ES-I3 (cell line): ENCODE results near the gene EEPD1.

Experiments
- H3K36me3 ChIP-seq: 2 replicates; pipeline ENCODE4 v1.6.1; 2013; ENCODE audit warnings: mild to moderate bottlenecking, low read length, control low read depth, moderate library complexity; ENCODE audit not compliant: insufficient read depth
- H3K4me1 ChIP-seq: 2 replicates; pipeline ENCODE4 v1.6.1; 2013; ENCODE audit warnings: mild to moderate bottlenecking, control low read depth, low read length; ENCODE audit not compliant: insufficient read depth
- H3K9ac ChIP-seq: 2 replicates; pipeline ENCODE4 v1.6.1; 2013; ENCODE audit warnings: low read depth, mild to moderate bottlenecking, low read length, moderate library complexity
- H3K9me3 ChIP-seq: 2 replicates; pipeline ENCODE4 v1.6.1; 2013; ENCODE audit warnings: mild to moderate bottlenecking, low read length, moderate library complexity; ENCODE audit not compliant: control insufficient read depth, insufficient read depth

Gene EEPD1

DNA sequence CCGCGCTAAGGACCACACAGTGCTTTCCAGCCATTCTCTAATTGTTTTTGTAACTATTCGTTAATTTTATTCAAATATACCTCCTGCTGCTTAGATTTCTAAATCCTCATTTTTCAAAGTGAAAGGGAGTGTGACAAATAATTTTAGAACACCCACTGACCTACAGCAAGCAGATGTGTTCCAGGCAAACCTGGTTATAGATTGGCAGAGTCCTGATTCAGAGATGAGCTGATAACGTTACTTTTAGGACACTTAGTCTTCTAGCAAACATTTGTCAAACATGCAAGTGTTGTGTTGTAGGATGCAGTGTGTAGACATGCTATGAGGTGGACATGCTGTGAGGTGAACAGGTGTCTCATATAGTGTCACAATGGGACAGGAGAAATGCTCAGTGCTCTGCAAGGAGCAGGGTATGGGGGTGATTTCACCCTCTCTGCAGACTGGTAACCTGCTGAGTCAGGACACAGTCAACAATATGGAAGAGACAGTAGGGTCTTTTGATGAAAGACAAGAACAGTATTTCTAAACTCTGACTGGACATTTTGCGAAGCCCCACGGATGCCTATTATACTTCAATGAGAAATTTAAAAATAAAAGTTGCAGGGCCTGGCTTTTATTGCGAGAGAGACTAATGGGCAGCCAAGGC lies 144.4 kb downstream of the EEPD1 start:
- Histone ChIP-seq H3K36me3 (no peaks in the 10 kb centered on the region), H3K4me1 (peaks cover 22% of the 10 kb centered on the region; the same call in 1 of the 2 replicates), H3K9me3 (no peaks in the 10 kb centered on the region), H3K9ac (no peak overlapping the region)

DNA sequence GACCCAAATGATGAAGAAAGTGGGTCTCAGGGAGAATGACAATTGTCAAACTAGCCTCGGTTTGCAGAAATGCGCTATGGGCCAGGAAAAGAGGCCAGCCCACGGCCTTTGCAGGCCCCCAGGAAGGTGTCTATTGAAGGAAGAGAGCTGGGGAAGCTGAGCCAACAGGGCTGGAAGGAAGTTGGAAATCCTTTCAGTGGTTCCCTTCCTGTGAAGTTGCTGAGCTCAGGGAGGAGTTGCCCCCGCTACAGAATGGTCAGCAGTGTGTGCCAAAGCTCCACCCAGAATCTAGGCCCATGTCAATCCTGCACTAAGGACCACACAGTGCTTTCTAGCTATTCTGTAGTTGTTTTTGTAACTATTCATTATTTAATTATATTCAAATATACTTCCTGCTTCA lies 145.1 kb downstream of the EEPD1 start:
- no peaks in the 10 kb centered on the region for H3K36me3 ChIP-seq

DNA sequence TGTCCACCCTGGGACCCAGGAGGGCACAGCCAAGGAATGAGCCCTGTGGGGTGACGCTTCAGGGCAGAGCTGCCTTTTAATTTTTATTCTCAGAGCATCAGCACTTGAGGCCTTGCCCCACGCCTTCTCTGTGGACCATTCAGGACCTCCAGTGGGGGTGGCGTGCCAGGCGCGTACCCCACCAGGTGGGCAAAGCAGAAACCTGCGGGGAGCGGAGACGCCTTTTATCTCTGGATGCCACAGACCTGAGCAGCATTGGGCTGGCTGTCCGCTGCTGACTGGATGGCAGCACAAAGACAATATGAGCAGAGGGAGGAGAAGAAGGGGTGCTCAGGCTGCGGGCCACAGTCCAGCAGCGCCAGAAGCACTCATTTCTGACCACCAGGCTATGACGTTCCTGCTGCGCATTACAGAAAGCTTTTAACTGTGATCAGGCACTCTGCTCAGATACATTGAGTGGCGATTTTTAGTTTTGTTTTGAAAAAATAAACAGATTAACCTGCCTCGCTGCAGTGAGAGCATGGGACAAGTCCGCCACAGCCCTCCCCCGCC lies 146.2 kb downstream of the EEPD1 start:
- Histone ChIP-seq H3K9ac (no peak overlapping the region), H3K36me3 (no peaks in the 10 kb centered on the region), H3K9me3 (no peaks in the 10 kb centered on the region)

More for the DNA sequence above, 145.1 kb downstream of the EEPD1 start:
- H3K9ac ChIP-seq, result no peak overlapping the region
- no peaks in the 10 kb centered on the region for H3K9me3 ChIP-seq
- H3K4me1 ChIP-seq, result peaks cover 22% of the 10 kb centered on the region; the same call in 1 of the 2 replicates

DNA sequence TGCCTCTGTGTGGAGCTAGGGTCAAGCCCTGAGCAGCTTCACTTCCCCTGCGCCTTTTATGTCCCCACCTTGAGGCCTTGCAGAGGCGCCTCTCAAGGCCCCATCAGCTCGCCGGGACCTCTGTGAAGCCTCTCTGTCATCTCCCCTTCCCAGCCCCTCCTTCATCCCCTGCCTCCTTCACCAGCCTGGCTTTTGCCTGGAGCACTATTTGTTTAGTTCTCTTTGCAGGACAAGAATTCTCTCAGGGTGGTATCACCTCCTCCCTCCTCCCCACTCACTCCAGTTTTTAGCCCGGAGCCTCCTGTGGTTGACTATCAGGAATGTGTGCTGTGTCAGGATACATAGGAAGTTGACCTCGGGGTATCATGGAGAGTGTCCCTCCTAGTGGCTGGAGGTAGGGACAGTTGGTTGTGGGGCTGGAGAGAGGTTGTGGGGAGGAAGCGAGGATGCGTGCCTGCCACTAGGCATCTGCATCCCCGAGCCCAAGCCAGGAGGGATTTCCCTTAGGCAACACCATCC lies 146.8 kb downstream of the EEPD1 start:
- Histone ChIP-seq H3K36me3 (no peaks in the 10 kb centered on the region), H3K4me1 (peaks cover 33% of the 10 kb centered on the region; the same call in 1 of the 2 replicates), H3K9ac (no peak overlapping the region), H3K9me3 (no peaks in the 10 kb centered on the region)

More for the DNA sequence above, 146.2 kb downstream of the EEPD1 start:
- H3K4me1 ChIP-seq, result peaks cover 32% of the 10 kb centered on the region; the same call in 1 of the 2 replicates

DNA sequence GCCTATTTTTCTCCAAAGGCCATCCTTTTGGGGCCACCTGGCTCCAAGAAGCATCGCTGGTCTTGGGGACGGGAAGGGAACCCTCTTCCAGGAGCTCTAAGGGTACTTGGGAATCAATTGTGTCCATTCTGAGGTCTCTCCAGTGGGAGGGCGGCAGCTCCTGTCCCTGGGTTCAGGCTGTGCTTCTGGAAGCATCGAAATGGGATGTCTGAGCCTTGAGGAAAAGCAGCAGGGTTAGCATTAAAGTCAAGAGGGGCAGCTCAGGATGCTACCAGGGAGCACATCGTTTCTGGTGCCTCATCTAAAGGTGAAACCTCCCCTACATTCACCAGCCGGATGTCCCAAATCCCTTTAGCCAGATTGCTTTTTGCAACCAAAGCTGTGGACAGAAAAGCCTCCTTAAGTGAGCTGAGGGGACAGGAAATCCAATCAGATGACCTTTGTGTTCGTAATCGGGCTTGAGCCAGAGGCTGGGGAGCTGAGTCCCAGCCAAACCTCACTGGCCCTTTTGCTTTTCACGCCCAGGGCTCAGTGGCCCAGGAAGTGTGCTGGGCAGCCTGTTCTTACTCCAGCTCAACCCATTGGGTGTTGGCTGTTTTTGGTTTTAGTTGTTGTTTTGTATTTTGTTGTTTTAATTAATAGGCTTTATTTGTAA lies 147.8 kb downstream of the EEPD1 start:
- Histone ChIP-seq H3K9me3 (no peaks in the 10 kb centered on the region), H3K9ac (no peak overlapping the region), H3K4me1 (peaks cover 33% of the 10 kb centered on the region; the same call in 1 of the 2 replicates), H3K36me3 (no peaks in the 10 kb centered on the region)

DNA sequence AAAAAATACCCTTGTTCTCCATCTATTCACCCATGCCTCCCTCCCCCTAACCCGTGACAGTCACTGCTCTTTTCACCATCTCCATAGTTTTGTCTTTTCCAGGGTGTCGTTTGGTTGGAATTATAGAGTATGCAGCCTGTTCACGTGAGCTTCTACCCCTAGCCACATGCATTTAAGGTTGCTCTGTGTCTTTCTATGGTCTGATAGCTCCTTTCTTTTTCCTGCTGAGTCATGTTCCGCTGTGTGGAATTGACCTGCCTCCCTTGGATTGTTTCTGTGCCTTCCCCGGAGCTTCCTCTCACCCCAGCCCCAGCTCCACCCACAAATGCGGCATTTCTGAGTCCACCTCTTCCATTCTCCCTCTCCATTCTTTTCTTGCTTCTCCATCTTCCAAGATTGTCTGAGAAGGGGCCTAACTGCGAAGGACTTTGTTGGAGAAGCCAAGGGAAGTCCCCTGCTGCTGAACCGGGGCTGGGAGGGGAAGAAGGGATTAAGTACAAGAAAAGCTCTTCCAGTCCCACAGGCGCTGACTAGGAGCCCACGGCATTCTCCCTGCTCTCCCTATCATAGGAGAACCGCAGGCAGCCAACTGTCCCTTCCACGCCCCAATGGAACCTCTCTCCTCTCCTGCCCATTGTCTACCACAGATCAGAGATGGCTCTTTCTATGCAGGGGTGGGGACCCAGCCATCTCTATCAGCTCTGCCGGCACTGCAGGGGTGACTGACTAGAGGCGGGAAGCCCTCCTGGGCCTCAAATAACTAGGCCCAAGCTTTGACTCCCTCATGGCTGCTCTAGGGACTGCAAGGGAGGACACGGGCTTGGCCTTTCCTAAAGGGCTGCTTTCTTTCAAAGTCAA lies 149.1 kb downstream of the EEPD1 start:
- no peaks in the 10 kb centered on the region for H3K9me3 ChIP-seq
- no peak overlapping the region for H3K9ac ChIP-seq
- H3K4me1 ChIP-seq, result peaks cover 33% of the 10 kb centered on the region; the same call in 1 of the 2 replicates
- H3K36me3 ChIP-seq, result no peaks in the 10 kb centered on the region

DNA sequence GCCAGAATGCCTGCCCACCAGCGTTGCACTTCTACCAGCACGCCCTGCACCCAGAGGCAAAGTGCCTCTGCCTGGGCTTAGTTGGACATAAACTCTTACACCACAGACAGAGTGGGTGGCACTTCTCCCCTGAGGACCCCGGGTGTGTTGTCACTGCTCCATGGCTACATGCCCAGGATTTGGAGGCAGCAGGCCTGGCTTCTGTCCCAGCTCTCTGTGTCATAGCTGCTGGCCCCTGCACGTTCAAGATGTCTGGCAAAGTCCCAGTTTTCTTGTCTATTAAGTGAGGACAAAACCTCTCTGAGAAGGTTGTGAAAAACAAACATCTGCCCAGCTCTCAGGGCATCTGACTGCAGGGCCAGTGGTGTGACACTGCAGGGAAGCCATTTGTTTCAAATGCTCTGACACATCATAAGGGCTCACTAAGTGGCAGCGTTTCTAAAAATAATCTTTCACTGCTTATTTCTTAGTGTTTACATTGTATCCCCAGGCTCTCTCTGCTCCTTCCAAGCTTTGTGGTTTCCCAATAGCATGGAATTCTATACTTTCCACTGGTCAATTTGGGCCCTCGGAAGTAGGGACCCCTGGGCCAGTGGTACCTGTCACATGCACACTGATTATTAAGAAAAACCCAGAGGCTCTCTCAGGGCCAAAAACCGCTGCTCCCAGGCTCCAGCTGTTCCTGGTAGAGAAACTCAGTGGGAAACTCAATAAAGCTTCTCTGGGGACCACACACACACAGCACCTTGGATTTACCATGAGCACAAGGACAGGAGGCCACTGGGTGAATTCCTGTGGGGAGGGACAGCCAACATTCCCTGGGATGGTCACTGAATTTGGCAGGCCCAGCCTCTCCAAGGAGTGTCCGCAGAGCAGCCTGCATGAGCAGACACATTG lies 150.4 kb downstream of the EEPD1 start:
- H3K9ac ChIP-seq, result no peak overlapping the region
- no peaks in the 10 kb centered on the region for H3K9me3 ChIP-seq
- H3K4me1 ChIP-seq, result peaks cover 33% of the 10 kb centered on the region; the same call in 1 of the 2 replicates
- H3K36me3 ChIP-seq, result no peaks in the 10 kb centered on the region

DNA sequence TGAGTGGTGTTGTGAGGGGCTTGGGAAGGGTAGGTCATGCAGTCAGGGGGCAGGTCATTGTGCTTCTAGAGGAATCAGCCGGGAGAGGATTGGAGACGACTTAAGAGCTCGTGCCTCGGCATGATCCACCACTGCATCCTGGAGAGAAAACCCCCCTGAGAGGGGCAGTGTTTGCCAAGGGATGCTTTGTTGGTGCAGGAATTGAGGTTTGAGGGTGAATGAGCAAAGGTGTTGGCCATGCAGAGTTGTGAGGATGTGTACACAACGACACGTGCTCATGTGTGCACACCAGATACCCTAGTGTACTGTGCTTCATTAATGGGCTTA lies 151.0 kb downstream of the EEPD1 start:
- peaks cover 31% of the 10 kb centered on the region; the same call in 1 of the 2 replicates for H3K4me1 ChIP-seq
- H3K9me3 ChIP-seq, result no peaks in the 10 kb centered on the region
- H3K9ac ChIP-seq, result no peak overlapping the region
- no peaks in the 10 kb centered on the region for H3K36me3 ChIP-seq

DNA sequence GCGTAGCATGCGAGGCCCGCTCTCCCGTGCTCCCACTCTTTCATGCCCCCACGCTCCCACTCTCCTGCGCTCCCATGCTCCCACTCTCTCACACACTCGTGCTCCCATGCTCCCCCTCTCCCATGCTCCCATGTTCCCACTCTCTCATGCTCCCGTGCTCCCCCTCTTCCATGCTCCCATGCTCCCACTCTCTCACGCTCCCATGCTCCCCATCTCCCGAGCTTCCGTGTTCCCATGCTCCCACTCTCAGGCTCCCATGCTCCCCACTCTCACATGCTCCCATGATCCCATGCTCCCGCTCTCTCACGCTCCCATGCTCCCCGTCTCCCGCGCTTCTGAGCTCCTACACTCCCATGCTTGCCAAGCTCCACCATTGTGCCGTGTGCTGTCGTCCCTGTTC lies 152.2 kb downstream of the EEPD1 start:
- Histone ChIP-seq H3K9me3 (no peaks in the 10 kb centered on the region), H3K4me1 (peaks cover 26% of the 10 kb centered on the region; the same call in 1 of the 2 replicates), H3K9ac (no peak overlapping the region), H3K36me3 (no peaks in the 10 kb centered on the region)

DNA sequence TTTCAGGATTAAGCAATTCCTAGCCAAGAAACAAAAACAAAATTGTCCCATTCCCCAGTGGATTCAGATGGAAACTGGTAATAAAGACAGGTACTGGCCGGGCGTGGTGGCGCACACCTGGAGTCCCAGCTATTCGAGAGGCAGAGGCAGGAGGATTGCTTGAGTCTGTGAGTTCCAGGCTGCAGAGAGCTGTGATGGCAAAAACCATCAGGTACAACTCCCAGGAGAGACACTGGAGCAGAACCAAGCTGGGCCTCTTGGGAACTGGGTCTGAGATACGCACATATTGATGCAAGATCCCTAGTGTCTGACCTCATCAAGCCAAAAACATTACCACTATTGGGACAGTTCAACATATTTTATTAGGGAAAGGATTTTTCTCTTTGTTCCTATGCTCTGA lies 152.6 kb downstream of the EEPD1 start:
- no peaks in the 10 kb centered on the region for H3K9me3 ChIP-seq
- H3K4me1 ChIP-seq, result peaks cover 24% of the 10 kb centered on the region; the same call in 1 of the 2 replicates
- no peaks in the 10 kb centered on the region for H3K36me3 ChIP-seq
- no peak overlapping the region for H3K9ac ChIP-seq

DNA sequence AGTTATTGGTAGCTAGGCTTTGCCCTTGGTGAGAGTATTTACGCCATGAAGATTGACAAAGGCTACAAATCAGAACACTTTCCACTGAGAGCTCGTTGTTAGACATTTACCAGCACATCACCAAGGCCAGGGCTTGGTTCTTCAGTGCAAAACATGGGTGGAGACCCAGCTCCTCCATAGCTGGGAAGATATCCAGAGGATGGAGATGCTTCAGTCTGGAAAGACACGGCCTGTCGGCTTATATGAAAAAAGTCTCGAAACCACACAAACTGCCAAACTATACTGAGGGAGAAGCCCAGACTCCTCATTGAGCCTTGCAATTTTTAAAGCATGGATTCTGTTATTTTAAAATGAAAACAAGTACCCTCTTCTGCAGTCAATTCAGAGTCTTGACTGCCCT lies 153.2 kb downstream of the EEPD1 start:
- H3K4me1 ChIP-seq, result peaks cover 24% of the 10 kb centered on the region; the same call in 1 of the 2 replicates
- no peaks in the 10 kb centered on the region for H3K36me3 ChIP-seq
- H3K9me3 ChIP-seq, result no peaks in the 10 kb centered on the region
- H3K9ac ChIP-seq, result no peak overlapping the region

DNA sequence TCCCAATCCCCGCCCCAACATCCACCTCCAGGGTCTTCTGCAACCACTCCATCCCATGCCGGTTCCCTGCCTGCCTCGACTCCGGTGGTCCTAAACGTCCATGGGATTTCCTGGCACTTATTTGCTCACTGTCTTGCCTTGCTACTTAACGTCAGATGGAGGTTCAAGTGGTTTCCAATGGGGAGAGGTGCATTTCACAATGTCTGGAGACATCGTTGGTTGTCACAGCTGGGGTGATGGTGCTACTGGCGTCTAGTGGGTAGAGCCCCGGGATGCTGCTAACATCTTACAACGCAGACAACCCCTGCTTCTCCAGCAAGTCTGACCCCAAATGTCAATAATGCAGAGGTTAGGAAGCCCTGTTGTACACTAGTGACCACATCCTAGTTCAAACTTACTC lies 153.7 kb downstream of the EEPD1 start:
- Histone ChIP-seq H3K4me1 (peaks cover 24% of the 10 kb centered on the region; the same call in 1 of the 2 replicates), H3K9ac (no peak overlapping the region)

DNA sequence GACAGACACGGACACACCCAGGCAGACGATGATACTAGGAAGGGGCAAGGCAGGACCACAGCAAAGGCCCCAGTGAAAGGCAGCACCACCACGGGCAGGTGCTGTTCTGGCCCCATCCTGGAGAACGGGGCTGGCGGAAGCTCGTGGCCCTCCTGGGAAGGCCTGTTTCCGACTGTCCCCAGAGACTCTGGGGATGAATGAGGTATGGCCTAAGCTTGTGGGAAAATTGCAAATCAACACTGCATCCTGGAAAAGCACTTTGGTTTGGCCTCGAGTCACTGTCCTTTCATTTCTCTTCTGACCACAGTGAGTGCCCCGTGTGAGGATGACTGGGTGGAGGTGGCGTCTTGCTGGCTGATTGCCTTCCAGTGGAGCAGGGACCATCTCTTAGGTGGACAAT lies 155.0 kb downstream of the EEPD1 start:
- H3K36me3 ChIP-seq, result no peaks in the 10 kb centered on the region
- peaks cover 16% of the 10 kb centered on the region; the same call in 1 of the 2 replicates for H3K4me1 ChIP-seq
- H3K9ac ChIP-seq, result no peak overlapping the region
- H3K9me3 ChIP-seq, result no peaks in the 10 kb centered on the region

More for the DNA sequence above, 153.7 kb downstream of the EEPD1 start:
- H3K9me3 ChIP-seq, result no peaks in the 10 kb centered on the region
- H3K36me3 ChIP-seq, result no peaks in the 10 kb centered on the region
